Measurements from ENCODE around the gene GAL3ST2.

DNA sequence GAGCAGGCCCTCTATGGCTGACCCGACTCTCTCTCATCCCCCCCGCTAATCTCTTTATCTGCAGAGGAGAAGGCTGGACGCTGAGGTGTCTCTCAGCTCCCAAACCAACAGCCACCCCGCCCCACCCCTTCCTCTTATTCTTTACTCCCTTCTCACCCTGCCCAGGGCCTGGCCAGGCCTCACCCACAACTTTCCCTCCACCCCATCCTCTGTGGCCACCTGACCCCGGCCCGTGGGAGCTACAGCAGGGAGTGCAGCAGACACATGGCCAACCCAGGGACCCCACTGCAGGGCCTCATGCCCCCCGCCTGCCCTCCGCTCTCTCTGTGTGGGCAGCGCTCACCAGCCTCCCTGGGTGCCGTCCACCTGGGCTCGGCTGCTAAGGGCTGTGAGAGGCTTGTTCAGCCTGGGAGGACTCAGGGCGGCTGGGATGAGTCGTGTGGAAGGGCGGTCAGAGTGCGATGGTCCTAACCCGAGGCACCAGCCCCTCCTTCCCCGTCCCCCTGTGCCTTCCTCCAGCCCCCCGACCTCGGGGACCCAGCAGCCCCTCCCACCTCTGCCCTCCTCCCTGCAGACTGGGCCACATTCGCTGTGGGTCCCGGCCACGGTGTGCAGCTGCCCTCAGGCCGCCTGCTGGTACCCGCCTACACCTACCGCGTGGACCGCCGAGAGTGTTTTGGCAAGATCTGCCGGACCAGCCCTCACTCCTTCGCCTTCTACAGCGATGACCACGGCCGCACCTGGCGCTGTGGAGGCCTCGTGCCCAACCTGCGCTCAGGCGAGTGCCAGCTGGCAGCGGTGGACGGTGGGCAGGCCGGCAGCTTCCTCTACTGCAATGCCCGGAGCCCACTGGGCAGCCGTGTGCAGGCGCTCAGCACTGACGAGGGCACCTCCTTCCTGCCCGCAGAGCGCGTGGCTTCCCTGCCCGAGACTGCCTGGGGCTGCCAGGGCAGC lies 39.1 kb downstream of the GAL3ST2 start:
- TF ChIP-seq POLR2A (IDR thresholded peaks at IDR 0.05): no peak
- TF ChIP-seq, protein P1, sequence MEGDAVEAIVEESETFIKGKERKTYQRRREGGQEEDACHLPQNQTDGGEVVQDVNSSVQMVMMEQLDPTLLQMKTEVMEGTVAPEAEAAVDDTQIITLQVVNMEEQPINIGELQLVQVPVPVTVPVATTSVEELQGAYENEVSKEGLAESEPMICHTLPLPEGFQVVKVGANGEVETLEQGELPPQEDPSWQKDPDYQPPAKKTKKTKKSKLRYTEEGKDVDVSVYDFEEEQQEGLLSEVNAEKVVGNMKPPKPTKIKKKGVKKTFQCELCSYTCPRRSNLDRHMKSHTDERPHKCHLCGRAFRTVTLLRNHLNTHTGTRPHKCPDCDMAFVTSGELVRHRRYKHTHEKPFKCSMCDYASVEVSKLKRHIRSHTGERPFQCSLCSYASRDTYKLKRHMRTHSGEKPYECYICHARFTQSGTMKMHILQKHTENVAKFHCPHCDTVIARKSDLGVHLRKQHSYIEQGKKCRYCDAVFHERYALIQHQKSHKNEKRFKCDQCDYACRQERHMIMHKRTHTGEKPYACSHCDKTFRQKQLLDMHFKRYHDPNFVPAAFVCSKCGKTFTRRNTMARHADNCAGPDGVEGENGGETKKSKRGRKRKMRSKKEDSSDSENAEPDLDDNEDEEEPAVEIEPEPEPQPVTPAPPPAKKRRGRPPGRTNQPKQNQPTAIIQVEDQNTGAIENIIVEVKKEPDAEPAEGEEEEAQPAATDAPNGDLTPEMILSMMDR (IDR thresholded peaks at IDR 0.05 in 4 of 5, conservative IDR thresholded peaks at IDR 0.05 in 1 of 5): no peak

Data from gastrocnemius medialis (tissue), 4 donors.